GM21529 (cell line): ENCODE measurements around the gene ZFTA.
"Not testable (repeated sequence)": the region's sequence is repeated elsewhere in the genome, so short reads cannot be mapped to it uniquely, and the experiment has no call there.

Experiments
- ATAC-seq: cut with Tn5 transposase; IDR thresholded peaks from one replicate; pipeline ENCODE4 v1.9.1; 2021; ENCODE audit not compliant: unreplicated experiment

Gene ZFTA

GRCh38 chr11:63768237-63769041 is at the start of gene ZFTA:
Gene ZFTA, minus strand, starts transcription at chr11:63768775. Its CDS starts 153 bp downstream, at chr11:63768622.
- ATAC-seq, result peak; percentile 47

- no peak for ATAC-seq
These were observed 49.4 kb upstream of the ZFTA start for GRCh38 chr11:63817758-63818498.

- no peak for ATAC-seq
These were observed 48.2 kb upstream of the ZFTA start for GRCh38 chr11:63816732-63817131.

DNA sequence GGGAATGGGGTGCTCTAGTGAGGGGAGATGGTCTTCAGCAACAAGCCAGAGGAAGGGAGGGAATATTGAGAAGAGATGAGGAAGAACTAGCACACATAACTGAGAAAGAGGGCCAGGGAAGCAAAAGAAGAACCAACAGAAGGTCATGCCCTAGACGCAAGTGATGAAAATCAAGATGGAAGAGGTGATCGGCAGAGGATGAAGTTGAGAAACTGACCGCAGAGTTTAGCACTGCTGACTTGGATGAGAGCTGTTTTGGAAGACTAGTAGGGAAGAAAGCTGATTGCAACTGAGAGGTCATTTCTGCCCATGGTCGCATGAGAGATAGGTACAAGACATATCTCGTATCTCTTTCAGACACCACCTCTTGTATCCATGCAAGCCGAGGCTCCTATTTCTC is 47.6 kb upstream of the ZFTA start:
- ATAC-seq, result no peak

DNA sequence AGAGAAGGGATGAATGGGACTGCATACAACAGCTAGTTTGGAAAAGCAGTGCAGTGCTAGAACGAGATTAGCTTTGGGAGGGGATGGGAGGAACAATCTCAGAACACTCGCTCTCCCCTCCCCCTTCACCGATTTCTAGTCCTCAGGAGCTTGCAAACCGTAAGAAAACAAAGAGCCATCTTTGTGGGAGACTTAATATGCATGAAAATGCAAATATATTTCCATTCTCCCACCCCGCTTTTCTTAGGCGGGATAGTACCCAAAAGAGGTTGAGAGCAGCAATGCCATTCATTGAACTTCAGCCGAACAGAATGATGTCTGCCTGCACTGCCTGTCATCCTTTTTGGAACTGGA is 45.8 kb upstream of the ZFTA start:
- no peak for ATAC-seq

GRCh38 chr11:63813563-63814382 is 45.2 kb upstream of the ZFTA start:
- ATAC-seq, result peak; percentile 43

GRCh38 chr11:63813035-63813562 is 44.5 kb upstream of the ZFTA start, which contains the start of gene SPINDOC:
Gene SPINDOC, plus strand, starts transcription at chr11:63813456. Its CDS starts 231 bp downstream, at chr11:63813687.
- ATAC-seq, result peak; percentile 83

GRCh38 chr11:63811522-63811921 is 42.9 kb upstream of the ZFTA start:
- ATAC-seq, result no peak

DNA sequence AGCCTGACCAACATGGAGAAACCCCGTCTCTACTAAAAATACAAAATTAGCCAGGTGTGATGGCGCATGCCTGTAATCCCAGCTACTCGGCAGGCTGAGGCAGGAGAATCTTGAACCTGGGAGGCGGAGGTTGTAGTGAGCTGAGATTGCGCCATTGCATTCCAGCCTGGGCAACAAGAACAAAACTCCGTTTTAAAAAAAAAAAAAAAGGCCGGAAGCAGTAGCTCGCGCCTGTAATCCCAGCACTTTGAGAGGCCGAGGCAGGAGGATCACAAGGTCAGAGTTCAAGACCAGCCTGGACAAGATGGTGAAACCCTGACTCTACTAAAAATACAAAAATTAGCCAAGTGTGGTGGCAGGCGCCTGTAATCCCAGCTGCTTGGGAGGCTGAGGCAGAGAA is 41.8 kb upstream of the ZFTA start:
- ATAC-seq, result not testable (repeated sequence)

DNA sequence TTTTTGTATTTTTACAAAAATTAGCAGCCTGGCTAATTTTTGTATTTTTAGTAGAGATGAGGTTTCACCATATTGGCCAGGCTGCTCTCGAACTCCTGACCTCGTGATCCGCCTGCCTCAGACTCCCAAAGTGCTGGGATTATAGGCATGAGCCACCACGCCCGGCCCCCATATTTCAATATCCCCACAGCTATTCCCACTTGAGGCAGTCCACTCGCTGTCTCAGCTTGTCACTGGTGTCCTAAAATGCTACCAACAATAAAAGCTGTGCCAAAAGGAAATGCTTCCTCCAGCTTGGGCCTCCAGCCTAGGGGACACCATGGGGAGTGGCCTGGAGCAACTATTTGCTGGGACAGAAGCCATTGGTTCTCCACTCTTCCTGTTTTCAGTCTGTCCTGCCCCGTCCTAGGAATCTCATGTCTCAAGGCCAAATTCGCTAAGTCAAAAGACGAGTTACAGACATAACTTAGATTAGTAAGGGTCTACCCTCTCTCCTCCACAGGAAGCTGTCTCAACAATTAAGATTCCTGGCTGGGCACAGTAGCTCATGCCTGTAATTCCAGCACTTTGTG is 37.4 kb upstream of the ZFTA start:
- ATAC-seq, result no peak

DNA sequence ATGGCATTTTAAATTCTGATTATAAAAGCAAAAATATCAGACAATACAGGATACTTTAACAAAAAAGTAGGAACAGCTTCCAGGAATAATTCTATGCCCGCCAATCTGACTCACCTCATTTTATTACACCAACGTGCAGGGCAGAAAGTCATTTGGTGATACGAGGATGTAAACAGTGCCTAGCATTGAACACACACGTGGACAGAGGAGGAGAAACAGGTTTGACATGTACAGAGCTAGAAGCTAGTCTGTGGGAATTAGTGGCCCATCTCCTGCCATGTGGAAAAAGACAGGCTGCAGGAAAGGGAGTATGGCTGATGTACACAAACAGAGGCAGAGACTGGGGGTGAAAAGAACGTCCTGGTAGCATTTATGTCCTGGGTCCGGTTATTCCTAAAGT is 35.7 kb upstream of the ZFTA start:
- no peak for ATAC-seq

- no peak for ATAC-seq
These were observed 34.3 kb upstream of the ZFTA start for GRCh38 chr11:63802637-63803414.

GRCh38 chr11:63800921-63801320 is 32.3 kb upstream of the ZFTA start:
- no peak for ATAC-seq

GRCh38 chr11:63795066-63795465 is 26.5 kb upstream of the ZFTA start:
- no peak for ATAC-seq

GRCh38 chr11:63793161-63793560 is 24.6 kb upstream of the ZFTA start:
- ATAC-seq, result no peak

DNA sequence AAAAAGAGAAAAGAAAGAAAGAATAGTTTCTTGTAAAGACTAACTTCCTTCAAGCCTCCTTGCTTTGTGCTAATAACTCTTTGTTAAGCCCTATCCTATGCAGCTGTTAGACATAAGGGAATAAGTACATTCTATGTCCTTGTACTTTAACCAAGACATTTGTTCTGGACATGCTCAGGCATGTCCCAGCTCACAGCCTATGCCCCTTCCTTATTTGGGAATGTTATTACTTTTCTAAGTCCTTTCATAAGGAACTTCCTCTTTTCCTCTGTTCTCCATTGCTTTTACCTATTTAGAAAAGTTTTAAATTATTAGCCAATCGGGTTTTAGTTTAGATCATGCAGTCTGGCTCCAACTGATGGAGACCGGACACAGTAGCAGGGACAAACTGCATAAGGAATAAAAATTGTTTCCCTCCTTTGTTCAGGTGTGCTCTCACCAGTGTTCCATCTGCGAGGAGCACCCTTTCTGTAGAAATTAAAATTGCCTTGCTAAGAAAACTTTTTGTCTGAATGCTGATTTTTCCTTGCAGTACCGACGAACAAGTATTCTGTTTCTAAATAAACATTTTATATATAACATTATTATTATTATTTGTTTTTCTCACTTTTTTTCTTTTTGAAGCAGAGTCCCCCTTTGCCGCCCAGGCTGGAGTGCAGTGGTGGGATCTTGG is 23.1 kb upstream of the ZFTA start:
- ATAC-seq, result no peak

- ATAC-seq, result no peak
These were observed 17.2 kb upstream of the ZFTA start for GRCh38 chr11:63785823-63786222.

DNA sequence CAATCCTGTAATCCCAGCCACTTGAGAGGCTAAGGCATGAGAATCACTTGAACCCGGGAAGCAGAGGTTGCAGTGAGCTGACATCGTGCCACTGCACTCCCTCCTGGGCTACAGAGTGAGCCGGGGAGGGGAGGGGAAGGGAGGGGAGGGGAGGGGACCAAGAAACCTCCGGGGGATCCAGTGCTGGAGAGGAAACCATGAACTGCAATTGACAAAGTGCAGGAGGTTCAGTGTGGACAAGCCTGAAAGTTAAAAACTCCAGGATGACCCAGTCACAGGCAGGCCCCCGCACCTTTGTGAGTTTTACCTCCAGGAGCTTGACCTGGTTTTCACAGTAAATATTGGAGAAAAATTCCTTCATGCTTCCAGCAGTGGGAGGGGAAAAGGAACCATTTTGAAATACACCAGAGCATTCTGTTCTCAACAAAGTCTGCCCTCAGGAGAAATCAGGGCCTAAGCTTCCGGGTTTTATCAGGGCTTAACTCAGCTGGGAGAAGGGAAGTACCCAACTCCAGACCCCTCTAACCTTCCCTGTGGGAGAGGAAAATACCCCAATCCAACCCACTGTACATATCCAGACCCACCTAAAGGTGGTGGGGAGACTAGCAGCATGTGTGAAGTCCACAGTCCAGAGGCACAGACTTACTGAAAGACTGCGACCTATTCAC is 15.5 kb upstream of the ZFTA start:
- ATAC-seq, result no peak

- ATAC-seq, result no peak
These were observed 14.2 kb upstream of the ZFTA start for GRCh38 chr11:63782749-63783148.
